ENCODE measurements around the gene SNTN.
"Not testable (repeated sequence)": the region's sequence is repeated elsewhere in the genome, so short reads cannot be mapped to it uniquely, and the experiment has no call there.

The SNTN gene

DNA sequence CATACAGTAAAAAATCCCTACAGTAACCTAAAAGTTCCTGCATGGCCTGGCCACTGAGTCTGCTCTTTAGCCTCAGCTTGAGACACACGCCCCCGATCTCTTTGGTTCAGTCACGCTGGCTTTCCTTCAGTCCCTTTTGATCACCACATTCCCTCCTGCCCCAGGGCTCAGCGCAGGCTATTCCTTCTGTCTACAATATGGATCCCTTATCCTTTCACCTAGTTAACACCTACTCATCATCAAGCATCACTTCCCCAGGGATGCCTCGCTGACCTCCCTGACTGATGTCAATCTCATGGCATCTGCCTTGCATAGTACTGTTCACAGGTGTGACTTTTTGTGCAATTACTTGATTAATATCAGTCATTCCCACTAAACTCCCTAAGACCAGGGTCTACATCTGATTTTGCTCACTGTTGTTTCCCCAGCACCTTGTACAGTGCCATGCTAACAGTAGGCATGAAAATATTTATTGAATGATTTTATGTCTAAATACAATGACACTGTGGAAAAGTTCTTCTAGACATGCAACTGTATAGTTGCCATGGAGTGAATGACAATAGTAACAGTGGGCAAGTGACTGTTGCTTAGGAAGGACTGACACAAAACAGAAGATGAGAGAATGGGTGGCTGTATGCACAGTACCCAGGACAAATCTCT lies at the start of gene SNTN:
SNTN (plus strand) TSS at position 610 of the 660 bp plus-strand sequence; CDS start at position 623, 13 bp downstream.
- no peak for DNase-seq

DNA sequence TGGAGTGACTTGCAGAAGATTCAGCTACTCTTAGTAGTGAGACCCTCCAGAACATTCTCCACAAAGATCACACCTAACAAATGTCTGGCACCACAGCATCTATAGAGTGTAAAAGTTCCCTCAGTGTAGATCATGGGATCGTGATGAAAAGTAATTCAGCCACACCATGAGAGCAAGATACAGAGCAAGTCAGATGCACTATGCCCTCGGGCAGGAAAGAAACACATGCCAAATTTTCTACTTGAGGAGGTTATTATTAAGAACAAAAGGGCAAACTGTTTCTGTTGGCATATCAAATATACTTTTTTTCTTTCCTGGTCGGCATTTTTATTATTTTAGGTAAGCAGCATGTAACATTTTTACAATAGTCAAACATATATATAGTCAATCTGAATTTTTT lies 44.8 kb upstream of the SNTN start:
- no peak for DNase-seq

DNA sequence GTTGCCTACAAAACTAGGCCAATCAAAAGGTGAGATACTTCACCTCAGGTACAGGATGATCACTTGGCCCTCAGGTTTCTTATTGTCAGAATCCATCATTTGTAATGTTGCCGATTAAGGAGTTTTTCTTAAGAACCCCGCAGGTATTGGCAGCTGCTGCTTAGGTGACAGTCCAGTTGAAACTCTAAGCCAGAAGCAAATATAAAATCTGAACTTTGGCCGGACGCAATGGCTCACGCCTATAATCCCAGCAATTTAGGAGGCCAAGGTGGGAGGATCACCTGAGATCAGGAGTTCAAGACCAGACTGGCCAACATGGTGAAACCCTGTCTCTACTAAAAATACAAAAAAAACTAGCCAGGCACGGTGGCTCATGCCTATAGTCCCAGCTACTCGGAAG lies 43.1 kb upstream of the SNTN start:
- no peak for DNase-seq

- no peak for DNase-seq
These were observed 42.6 kb upstream of the SNTN start for GRCh38 chr3:63609834-63610233.

GRCh38 chr3:63611382-63611781 lies 41.1 kb upstream of the SNTN start:
- no peak for DNase-seq

DNA sequence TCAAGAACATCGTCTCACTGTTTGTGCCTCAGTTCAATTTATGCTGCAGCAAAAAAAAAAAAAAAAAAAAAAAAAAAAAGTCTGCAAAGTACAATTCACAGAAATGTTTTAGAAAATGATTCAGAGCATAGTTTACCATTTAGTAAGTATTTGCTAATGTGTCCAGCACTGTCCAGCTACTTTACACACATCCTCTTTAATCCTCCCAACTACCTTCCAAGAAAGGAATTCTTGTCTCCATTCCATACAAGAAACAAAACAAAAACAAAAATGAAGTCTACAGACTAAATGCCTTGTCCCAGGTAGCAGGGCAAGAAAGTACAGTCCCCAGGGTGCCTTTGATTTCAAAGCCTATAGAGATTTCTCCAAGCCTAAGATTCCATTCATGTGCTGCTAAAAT lies 38.9 kb upstream of the SNTN start:
- DNase-seq, result no peak

DNA sequence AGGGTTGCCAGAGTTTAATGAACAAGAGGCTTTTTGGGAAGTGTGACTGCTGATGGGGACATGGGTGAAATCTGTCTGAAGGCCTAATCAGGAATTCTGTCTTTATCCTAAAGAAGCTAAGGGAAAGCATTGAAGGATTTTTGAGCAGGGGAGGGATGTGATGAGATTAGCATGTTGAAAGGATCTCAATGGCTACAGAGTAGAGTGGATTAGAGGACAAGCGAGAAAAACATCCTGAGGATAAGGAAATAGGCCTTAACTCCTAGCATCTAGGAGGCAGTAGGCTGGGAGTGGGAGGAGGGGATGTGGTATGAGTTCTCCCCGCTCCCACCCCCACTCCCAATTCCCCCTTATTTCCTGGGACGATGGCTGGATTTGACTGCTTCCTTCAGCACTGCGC lies 35.1 kb upstream of the SNTN start:
- no peak for DNase-seq

- DNase-seq, result no peak
These were observed 27.4 kb upstream of the SNTN start for GRCh38 chr3:63624941-63625560.

DNA sequence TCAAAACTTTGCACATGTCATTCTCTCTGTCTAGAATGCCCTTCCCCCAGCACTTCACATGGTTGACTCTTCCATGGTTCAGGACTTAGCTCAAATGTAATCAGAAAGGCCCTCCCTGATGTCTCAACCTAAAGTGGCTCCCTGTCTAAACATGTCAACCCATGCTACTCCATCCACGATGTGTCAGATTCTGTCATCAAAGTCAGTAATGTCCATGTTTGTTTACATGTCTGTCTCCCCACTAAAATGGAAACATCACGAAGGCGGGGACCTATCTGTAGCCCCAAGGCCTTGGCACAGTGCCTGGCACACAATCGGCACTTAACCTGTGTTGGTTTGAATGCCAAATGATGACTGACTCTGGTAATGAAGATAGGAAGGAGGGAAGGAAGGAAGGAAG lies 20.8 kb upstream of the SNTN start:
- DNase-seq, result no peak

- DNase-seq, result no peak
These were observed 17.3 kb upstream of the SNTN start for GRCh38 chr3:63635186-63635585.

DNA sequence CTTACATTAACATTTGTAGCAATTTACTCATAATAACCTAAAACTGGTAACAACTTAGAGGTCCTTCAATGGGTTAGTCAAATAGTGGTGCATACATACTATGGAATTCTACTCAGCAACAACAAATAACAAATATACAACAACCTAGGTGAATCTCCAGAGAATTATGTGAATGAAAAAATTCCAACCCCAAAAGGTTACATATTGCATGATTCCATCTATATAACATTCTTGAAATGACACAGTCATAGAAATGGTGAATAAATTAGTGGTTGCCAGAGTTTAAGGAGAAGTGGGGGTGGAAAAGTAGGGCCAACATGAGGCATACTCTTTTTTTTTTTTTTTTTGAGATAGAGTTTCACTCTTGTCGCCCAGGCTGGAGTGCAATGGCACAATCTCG lies 12.7 kb upstream of the SNTN start:
- DNase-seq, result no peak

GRCh38 chr3:63642488-63642887 lies 10.0 kb upstream of the SNTN start:
- DNase-seq, result no peak

DNA sequence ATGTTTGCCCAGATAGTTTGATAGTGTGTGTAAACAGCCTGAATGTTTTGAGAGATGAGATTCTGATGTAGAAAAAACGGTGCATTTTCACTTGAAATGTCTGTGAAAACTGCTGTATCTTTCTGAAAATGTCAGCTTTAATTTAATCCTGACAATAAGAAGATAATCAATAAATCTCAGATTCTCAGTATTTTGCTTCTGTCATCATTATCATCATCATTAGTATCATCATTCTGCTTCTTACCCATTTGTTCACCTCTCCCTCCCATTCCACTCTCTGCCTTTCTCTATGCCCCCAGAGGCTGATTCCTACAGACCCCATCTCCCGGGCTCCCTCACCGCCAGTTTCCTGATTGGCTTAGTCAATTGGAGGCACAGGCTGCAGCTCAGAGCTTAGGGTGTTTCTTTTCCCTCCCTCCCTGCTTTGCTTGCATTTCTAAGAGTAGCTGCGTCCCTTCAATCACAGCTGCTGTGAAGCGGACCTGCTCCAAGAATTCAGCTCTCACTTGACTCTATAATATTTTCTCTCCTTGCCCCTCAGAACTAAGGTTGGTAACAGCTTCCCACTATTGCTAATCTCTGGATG lies 8.2 kb upstream of the SNTN start:
- no peak for DNase-seq

- not testable (repeated sequence) for DNase-seq
These were observed 7.3 kb upstream of the SNTN start for GRCh38 chr3:63644928-63645781.

- no peak for DNase-seq
These were observed 1.7 kb downstream of the SNTN start for GRCh38 chr3:63654211-63654610.

GRCh38 chr3:63654931-63655330 lies 2.5 kb downstream of the SNTN start:
- DNase-seq, result no peak

DNA sequence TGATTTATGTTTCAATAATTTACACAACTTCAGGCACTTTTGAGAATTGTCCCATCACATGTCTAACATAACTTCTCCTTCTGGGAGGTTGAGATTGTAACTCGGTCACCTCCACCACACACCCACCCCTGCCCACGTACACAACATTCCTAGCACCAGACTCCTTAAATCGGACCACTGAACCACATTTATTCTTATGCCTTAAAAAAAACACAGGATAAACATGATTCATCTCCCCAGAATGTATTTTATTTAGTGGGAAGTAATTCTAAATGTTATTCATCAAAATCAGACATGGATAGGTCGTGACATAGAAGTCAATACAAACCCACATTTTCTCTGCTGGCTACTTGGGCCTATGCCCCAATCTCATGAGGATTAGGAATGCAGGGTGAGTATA lies 3.0 kb downstream of the SNTN start:
- DNase-seq, result no peak

DNA sequence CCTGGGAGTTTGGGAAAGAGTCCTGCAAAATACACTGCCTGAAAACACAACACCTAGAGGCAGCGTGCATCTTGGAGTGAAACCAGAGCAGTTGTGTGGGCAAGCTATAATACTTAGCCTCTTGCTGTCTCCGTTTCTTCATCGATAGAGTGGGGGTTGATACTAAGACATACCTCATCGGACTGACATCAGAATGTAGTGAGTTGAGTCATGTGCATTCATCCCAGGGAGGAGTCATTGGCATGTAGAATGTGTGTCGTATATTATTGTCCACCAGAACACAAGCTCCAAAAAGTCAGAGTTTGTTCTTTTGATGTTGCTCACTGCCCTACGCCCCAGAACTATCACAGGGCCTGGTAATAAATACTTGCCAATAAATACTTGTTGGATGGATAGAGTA lies 4.3 kb downstream of the SNTN start:
- no peak for DNase-seq

GRCh38 chr3:63661242-63661641 lies 8.8 kb downstream of the SNTN start:
- no peak for DNase-seq

DNA sequence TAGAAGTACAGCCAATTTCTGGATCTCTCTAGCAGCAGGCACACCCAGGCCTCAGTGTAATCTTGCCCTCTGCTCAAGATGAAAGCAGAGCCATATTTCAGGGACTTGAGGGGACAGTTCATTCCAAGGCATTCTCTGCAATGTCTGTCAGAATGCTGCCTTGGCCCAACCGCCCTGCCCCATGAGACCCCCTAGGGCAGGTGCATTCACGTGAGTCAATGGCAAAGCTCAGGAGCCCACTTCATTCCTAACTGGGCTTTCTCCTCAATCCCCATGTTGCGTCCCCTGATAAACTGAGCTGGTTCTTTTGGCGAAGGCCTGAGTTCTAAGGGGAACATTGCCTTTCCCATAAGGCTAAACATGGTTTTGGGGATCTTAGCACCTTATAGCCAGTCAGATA lies 9.5 kb downstream of the SNTN start:
- no peak for DNase-seq

- no peak for DNase-seq
These were observed 10.0 kb downstream of the SNTN start for GRCh38 chr3:63662500-63662899.

DNA sequence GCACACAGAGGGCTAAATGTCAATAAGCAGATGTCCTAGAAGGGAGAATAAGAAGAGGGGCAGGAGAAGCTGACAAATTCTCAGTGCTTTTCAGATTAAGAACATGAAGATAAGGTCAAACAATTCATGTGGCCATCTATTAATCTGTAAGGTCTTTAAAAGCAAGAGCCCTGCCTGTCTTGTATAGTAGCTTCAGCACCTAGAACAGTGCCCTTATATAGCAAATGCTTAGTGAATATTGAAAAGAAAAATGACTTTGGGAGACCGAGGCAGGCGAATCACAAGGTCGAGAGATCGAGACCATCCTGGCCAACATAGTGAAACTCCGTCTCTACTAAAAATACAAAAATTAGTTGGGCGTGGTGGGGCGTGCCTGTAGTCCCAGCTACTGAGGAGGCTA lies 18.1 kb downstream of the SNTN start:
- no peak for DNase-seq

DNA sequence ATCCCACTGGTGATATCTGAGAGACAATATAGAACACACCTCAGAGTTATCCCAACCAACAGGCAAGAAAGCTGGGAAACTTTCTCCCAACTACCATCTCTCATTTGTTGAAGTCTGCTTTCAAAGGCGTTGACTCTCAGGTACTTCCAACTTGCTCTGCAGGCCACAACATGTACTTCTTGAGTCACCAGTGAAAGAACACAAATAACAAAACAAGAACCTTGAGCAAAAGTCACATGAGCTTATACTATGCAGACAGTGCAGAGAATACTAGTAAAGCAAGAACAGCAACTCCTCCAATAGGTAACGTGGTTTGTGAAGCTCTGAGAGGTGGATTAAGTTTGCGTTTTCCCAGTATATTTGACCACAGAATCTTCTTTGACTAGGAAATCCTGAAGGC lies 20.6 kb downstream of the SNTN start:
- DNase-seq, result no peak

- no peak for DNase-seq
These were observed 22.1 kb downstream of the SNTN start for GRCh38 chr3:63674586-63674985.
